ENCODE results near the gene ZNF521. TPM values are rescaled to one million over a fixed set of nuclear protein-coding genes. Genes with fewer than 3 reads are reported as not detected.

The ZNF521 gene
- polyA plus RNA-seq, 3 donors = 31.2 to 41.0 (median 39.2) TPM

GRCh38 chr18:25039781-25040180 is 312.2 kb downstream of the ZNF521 start:
- no peak for DNase-seq

- no peak for DNase-seq
These were observed 313.7 kb downstream of the ZNF521 start for GRCh38 chr18:25038261-25038660.

DNA sequence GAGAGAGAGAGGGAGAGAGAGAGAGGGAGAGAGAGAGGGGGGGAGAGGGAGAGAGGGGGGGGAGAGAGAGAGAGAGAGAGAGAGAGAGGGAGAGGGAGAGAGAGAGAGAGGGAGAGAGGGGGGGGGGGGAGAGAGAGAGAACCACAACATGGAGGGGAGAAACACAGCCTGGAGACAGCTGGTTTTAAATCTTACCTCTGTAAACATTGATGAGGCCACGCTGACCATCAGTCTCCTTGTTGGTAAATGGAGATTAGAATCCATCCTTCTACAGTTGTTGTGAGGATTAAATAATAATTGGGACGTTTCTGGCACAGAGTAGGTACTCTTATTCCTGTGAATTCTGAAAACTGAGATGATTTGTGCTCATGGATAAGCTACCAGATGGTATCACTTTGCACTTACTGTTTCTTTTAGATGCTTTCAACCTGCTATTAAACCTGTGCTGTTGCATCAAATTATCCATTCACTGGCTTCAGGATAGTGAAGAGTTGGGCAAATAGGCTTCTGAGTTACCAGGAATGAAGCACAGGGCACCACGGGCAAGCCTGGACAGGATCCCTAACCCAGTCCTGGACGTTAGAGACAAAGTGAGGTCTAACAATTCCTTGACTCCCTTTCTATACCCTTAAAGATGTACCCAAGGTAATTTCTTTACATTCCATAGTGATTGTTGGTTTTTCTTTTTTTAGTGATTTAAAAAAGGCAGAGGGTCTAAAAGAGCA is 318.1 kb downstream of the ZNF521 start:
- no peak for DNase-seq

DNA sequence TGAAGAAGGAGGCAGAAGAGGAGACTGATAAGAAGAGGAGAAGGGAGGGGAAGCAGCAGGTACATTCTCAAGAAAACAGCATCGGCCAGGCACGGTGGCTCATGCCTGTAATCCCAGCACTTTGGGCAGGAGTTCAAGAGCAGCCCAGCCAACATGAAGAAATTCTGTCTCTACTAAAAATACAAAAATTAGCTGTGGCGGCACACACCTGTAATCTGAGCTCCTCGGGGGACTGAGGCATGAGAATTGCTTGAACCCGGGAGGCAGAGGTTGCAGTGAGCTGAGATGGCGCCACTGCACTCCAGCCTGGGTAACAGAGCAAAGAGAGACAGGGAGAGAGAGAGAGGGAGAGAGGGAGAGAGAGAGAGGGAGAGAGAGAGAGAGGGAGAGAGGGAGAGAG is 318.8 kb downstream of the ZNF521 start:
- DNase-seq = peak; percentile 14

DNA sequence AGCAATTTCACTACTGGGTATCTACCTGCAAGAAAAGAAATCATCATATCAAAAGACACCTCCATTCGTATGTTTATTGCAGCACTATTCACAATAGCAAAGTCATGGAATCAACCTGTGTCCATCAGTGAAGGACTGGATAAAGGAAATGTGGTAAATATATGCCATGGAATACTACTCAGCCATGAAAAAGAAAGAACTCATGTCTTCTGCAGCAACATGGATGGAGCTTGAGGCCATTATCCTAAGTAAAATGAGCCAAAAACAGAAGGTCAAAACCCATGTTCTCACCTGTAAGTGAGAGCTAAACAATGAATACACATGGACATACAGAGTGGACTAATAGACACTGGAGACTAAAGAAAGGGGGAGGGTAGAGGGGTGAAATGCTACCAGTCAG is 322.2 kb downstream of the ZNF521 start:
- no peak for DNase-seq

DNA sequence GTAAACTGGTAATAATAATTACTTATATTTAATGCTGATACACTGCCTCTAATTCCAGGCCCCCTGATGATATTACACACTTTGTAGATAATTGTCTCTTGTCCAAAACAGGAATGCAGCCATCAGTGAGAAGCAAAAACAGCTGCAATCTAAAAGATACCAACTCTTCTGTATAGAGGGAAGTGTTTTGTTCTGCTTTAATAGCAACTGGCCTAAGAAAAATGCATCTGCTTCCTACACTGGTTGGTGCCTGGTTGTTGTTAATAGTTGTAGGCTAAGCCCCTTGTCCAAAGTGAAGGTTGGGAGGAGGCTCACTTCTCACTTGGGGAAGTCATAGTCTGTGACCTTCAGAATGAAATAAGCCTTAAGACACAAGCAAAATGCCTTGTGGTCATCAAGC is 332.0 kb downstream of the ZNF521 start:
- DNase-seq = no peak

- DNase-seq = no peak
These were observed 332.7 kb downstream of the ZNF521 start for GRCh38 chr18:25019086-25019860.

- DNase-seq = no peak
These were observed 335.3 kb downstream of the ZNF521 start for GRCh38 chr18:25016666-25017065.

DNA sequence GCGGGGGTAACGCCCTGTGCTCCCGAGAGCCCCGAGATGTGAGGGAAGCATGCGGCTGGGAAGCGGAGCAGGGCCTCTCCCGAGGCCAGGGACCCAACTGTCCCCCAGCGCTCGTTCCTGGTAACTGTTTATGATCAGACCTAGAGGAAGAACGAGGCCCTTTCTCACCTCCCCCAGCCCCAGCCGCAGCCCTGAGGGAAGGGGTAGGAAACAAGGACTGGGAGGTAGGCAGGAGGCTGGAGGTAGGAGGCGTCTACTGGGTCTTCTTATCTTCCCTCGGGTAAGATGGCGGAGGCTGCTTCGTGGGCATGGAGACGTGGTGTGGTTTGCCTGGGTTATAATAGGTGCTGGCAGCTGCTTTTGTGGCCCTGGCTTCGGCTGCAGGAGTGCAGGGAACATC is 335.8 kb downstream of the ZNF521 start:
- DNase-seq = no peak
